Dendritic cell treated with granulocyte-macrophage colony-stimulating factor and Interleukin-4, amounts not matched to agents 40 ng/mL and 50 ng/mL, for 4 days (primary cell): ENCODE measurements around the gene PERP.
"Not testable (repeated sequence)": the region's sequence is repeated elsewhere in the genome, so short reads cannot be mapped to it uniquely, and the experiment has no call there.

Experiments
- H3K27ac Mint-ChIP-seq: one replicate; pipeline ENCODE4 v1.8.0; 2022; ENCODE audit warnings: mild to moderate bottlenecking, mixed read lengths
- H3K27me3 Mint-ChIP-seq: one replicate; pipeline ENCODE4 v1.8.0; 2022; ENCODE audit warnings: mild to moderate bottlenecking, mixed read lengths
- H3K36me3 Mint-ChIP-seq: one replicate; pipeline ENCODE4 v1.8.0; 2022; ENCODE audit warnings: low read depth, mixed read lengths
- H3K4me1 Mint-ChIP-seq: one replicate; pipeline ENCODE4 v1.8.0; 2022; ENCODE audit warnings: low read depth, mixed read lengths
- H3K4me3 Mint-ChIP-seq: one replicate; pipeline ENCODE4 v1.8.0; 2022; ENCODE audit warnings: mild to moderate bottlenecking, moderate library complexity, mixed read lengths
- H3K9me3 Mint-ChIP-seq: one replicate; pipeline ENCODE4 v1.8.0; 2022; ENCODE audit warnings: mixed read lengths
- intact Hi-C: fragments of 100-400 bp; cut with micrococcal nuclease; formaldehyde crosslinking; loops from one replicate; pipeline ENCODE4 v1.15.0; 2022

Gene PERP

GRCh38 chr6:138094260-138094659, 13.0 kb downstream of the PERP start:
- no peak overlapping the region for H3K4me3 Mint-ChIP-seq
- H3K27ac Mint-ChIP-seq, result no peak overlapping the region
- peaks cover 16% of the 10 kb centered on the region for H3K27me3 Mint-ChIP-seq
- no peaks in the 10 kb centered on the region for H3K4me1 Mint-ChIP-seq
- peaks cover 8% of the 10 kb centered on the region for H3K9me3 Mint-ChIP-seq
- intact Hi-C loops, result no loop called here
- no peaks in the 10 kb centered on the region for H3K36me3 Mint-ChIP-seq

- Mint-ChIP-seq H3K4me1 (peaks cover under 1% of the 10 kb centered on the region), H3K4me3 (no peak overlapping the region), H3K27ac (no peak overlapping the region), H3K9me3 (peaks cover 6% of the 10 kb centered on the region), H3K36me3 (no peaks in the 10 kb centered on the region), H3K27me3 (peaks cover 16% of the 10 kb centered on the region)
- intact Hi-C loops, result no loop called here
These were observed 13.6 kb downstream of the PERP start for GRCh38 chr6:138093632-138094031.

GRCh38 chr6:138092686-138093085, 14.5 kb downstream of the PERP start:
- intact Hi-C loops, result no loop called here
- Mint-ChIP-seq H3K36me3 (no peaks in the 10 kb centered on the region), H3K4me3 (no peak overlapping the region), H3K4me1 (peaks cover 6% of the 10 kb centered on the region), H3K9me3 (no peaks in the 10 kb centered on the region), H3K27ac (no peak overlapping the region), H3K27me3 (peaks cover 10% of the 10 kb centered on the region)

- H3K4me1 Mint-ChIP-seq, result peaks cover 6% of the 10 kb centered on the region
- no peaks in the 10 kb centered on the region for H3K36me3 Mint-ChIP-seq
- H3K4me3 Mint-ChIP-seq, result no peak overlapping the region
- H3K27ac Mint-ChIP-seq, result no peak overlapping the region
- H3K27me3 Mint-ChIP-seq, result peaks cover 8% of the 10 kb centered on the region
- no peaks in the 10 kb centered on the region for H3K9me3 Mint-ChIP-seq
- intact Hi-C loops, result no loop called here
These were observed 17.9 kb downstream of the PERP start for GRCh38 chr6:138089325-138089724.

GRCh38 chr6:138088326-138088762, 18.9 kb downstream of the PERP start:
- no peaks in the 10 kb centered on the region for H3K9me3 Mint-ChIP-seq
- H3K4me1 Mint-ChIP-seq, result peaks cover 6% of the 10 kb centered on the region
- intact Hi-C loops, result no loop called here
- no peak overlapping the region for H3K27ac Mint-ChIP-seq
- no peaks in the 10 kb centered on the region for H3K36me3 Mint-ChIP-seq
- H3K4me3 Mint-ChIP-seq, result no peak overlapping the region
- peaks cover 8% of the 10 kb centered on the region for H3K27me3 Mint-ChIP-seq

- H3K27ac Mint-ChIP-seq, result no peak overlapping the region
- H3K4me3 Mint-ChIP-seq, result no peak overlapping the region
- intact Hi-C loops, result no loop called here
- peaks cover 6% of the 10 kb centered on the region for H3K4me1 Mint-ChIP-seq
- H3K9me3 Mint-ChIP-seq, result no peaks in the 10 kb centered on the region
- H3K36me3 Mint-ChIP-seq, result no peaks in the 10 kb centered on the region
- peaks cover 8% of the 10 kb centered on the region for H3K27me3 Mint-ChIP-seq
These were observed 19.5 kb downstream of the PERP start for GRCh38 chr6:138087593-138088325.

- intact Hi-C loops, result no loop called here
- Mint-ChIP-seq H3K36me3 (no peaks in the 10 kb centered on the region), H3K27me3 (peaks cover 5% of the 10 kb centered on the region)
These were observed 20.5 kb downstream of the PERP start for GRCh38 chr6:138086573-138087196.

GRCh38 chr6:138085839-138086222, 21.4 kb downstream of the PERP start:
- H3K4me1 Mint-ChIP-seq, result peaks cover 6% of the 10 kb centered on the region
- intact Hi-C loops, result no loop called here
- no peaks in the 10 kb centered on the region for H3K36me3 Mint-ChIP-seq
- no peaks in the 10 kb centered on the region for H3K9me3 Mint-ChIP-seq
- no peak overlapping the region for H3K27ac Mint-ChIP-seq
- no peak overlapping the region for H3K4me3 Mint-ChIP-seq
- H3K27me3 Mint-ChIP-seq, result peaks cover 5% of the 10 kb centered on the region

More at GRCh38 chr6:138086573-138087196, 20.5 kb downstream of the PERP start:
- Mint-ChIP-seq H3K9me3 (no peaks in the 10 kb centered on the region), H3K4me3 (no peak overlapping the region), H3K27ac (no peak overlapping the region), H3K4me1 (peaks cover 6% of the 10 kb centered on the region)

- peaks cover 6% of the 10 kb centered on the region for H3K4me1 Mint-ChIP-seq
These were observed 22.0 kb downstream of the PERP start for GRCh38 chr6:138084904-138085838.

GRCh38 chr6:138082232-138082631, 25.0 kb downstream of the PERP start:
- intact Hi-C loops, result no loop called here
- peaks cover 3% of the 10 kb centered on the region for H3K27me3 Mint-ChIP-seq
- H3K27ac Mint-ChIP-seq, result no peak overlapping the region
- H3K4me1 Mint-ChIP-seq, result no peaks in the 10 kb centered on the region
- no peak overlapping the region for H3K4me3 Mint-ChIP-seq
- H3K9me3 Mint-ChIP-seq, result no peaks in the 10 kb centered on the region
- no peaks in the 10 kb centered on the region for H3K36me3 Mint-ChIP-seq

More at GRCh38 chr6:138084904-138085838, 22.0 kb downstream of the PERP start:
- no peaks in the 10 kb centered on the region for H3K9me3 Mint-ChIP-seq
- intact Hi-C loops, result no loop called here
- H3K36me3 Mint-ChIP-seq, result no peaks in the 10 kb centered on the region
- peaks cover 5% of the 10 kb centered on the region for H3K27me3 Mint-ChIP-seq
- no peak overlapping the region for H3K27ac Mint-ChIP-seq
- no peak overlapping the region for H3K4me3 Mint-ChIP-seq

GRCh38 chr6:138079556-138079955, 27.7 kb downstream of the PERP start:
- H3K4me3 Mint-ChIP-seq, H3K27ac Mint-ChIP-seq, H3K4me1 Mint-ChIP-seq, H3K9me3 Mint-ChIP-seq, H3K36me3 Mint-ChIP-seq, H3K27me3 Mint-ChIP-seq, intact Hi-C loops: not testable (repeated sequence)

- intact Hi-C loops, result no loop called here
- Mint-ChIP-seq H3K4me1 (no peaks in the 10 kb centered on the region), H3K9me3 (no peaks in the 10 kb centered on the region), H3K27ac (no peak overlapping the region), H3K27me3 (peaks cover 5% of the 10 kb centered on the region), H3K36me3 (no peaks in the 10 kb centered on the region), H3K4me3 (no peak overlapping the region)
These were observed 28.7 kb downstream of the PERP start for GRCh38 chr6:138078491-138078890.

GRCh38 chr6:138073264-138073663, 34.0 kb downstream of the PERP start:
- Mint-ChIP-seq H3K4me3 (no peak overlapping the region), H3K4me1 (no peaks in the 10 kb centered on the region), H3K36me3 (no peaks in the 10 kb centered on the region), H3K27ac (no peak overlapping the region), H3K27me3 (peaks cover 2% of the 10 kb centered on the region), H3K9me3 (no peaks in the 10 kb centered on the region)
- intact Hi-C loops, result no loop called here

GRCh38 chr6:138063726-138064125, 43.5 kb downstream of the PERP start:
- peaks cover 7% of the 10 kb centered on the region for H3K27me3 Mint-ChIP-seq
- no peaks in the 10 kb centered on the region for H3K9me3 Mint-ChIP-seq
- no peak overlapping the region for H3K27ac Mint-ChIP-seq
- H3K36me3 Mint-ChIP-seq, result no peaks in the 10 kb centered on the region
- intact Hi-C loops, result no loop called here
- no peak overlapping the region for H3K4me3 Mint-ChIP-seq
- H3K4me1 Mint-ChIP-seq, result no peaks in the 10 kb centered on the region
